Measurements from ENCODE around the gene TSHZ2. TPM values are rescaled to one million over a fixed set of nuclear protein-coding genes. Genes with fewer than 3 reads are reported as not detected.

Gene TSHZ2
- total and polyA plus RNA-seq, 9 of the 15 experiments (the other 6 are each of a cell fraction or from before 2014, with no cell fraction given) = 0.03 to 0.20 (median 0.05) TPM; not detected in 4

- TF ChIP-seq FOXO4 (CRISPR knock-in tag; IDR thresholded peaks at IDR 0.05) (no peak), CREB1 (IDR thresholded peaks at IDR 0.05) (peak; percentile 80), CREB1 (CRISPR knock-in tag; IDR thresholded peaks at IDR 0.05) (0 out of 2 replicates have a peak, but pooled peaks have one; percentile 33), ZNF592 (IDR thresholded peaks at IDR 0.05) (peak; percentile 88), NR4A1 (CRISPR knock-in tag; IDR thresholded peaks at IDR 0.05) (0 out of 2 replicates have a peak, but pooled peaks have one; percentile 75), NR4A1 (tag; IDR thresholded peaks at IDR 0.05) (peak; percentile 92), STAT5A (IDR thresholded peaks at IDR 0.05; ENCODE audit: borderline replicate concordance, low read length) (peak; percentile 99), GTF2B (IDR thresholded peaks at IDR 0.05; ENCODE audit: extremely low read depth, insufficient read length) (no peak), RAD21 (CRISPR knock-in tag; conservative IDR thresholded peaks at IDR 0.05 in 1 of 2, IDR thresholded peaks at IDR 0.05 in 1 of 2) (peak in 1 of 2 experiments; percentile 50; a peak in 3 of 4 replicates), POLR2AphosphoS5 (IDR thresholded peaks at IDR 0.05; ENCODE audit: control insufficient read depth, insufficient read depth, low read depth, low read length) (peak; percentile 99), ARID1B (IDR thresholded peaks at IDR 0.05) (peak; percentile 100), XRCC3 (IDR thresholded peaks at IDR 0.05) (no peak), CBFA2T2 (conservative IDR thresholded peaks at IDR 0.05) (peak; percentile 100), ETV5 (CRISPR knock-in tag; IDR thresholded peaks at IDR 0.05; ENCODE audit: low read depth) (peak; percentile 93), SAP30 (IDR thresholded peaks at IDR 0.05; ENCODE audit: borderline replicate concordance, insufficient read depth, low read depth, low read length, poor library complexity, severe bottlenecking) (no peak), ARNT (IDR thresholded peaks at IDR 0.05) (peak; percentile 98), BACH1 (tag; IDR thresholded peaks at IDR 0.05) (peak; percentile 82), MAZ (CRISPR knock-in tag; conservative IDR thresholded peaks at IDR 0.05 in 1 of 2, IDR thresholded peaks at IDR 0.05 in 1 of 2) (peak; percentile 81 to 83), CREB3 (tag; conservative IDR thresholded peaks at IDR 0.05; ENCODE audit: low read depth) (peak; percentile 88), CC2D1A (IDR thresholded peaks at IDR 0.05) (peak; percentile 99), NELFE (IDR thresholded peaks at IDR 0.05; ENCODE audit: insufficient read depth, insufficient read length) (no peak)
Measured at GRCh38 chr20:53175135-53175780, 203.1 kb downstream of the TSHZ2 start (continued).
